IPS-11a (cell line): Measurements from ENCODE around the gene MYLK4.

Experiments used
- H3K4me3 ChIP-seq: one replicate; pipeline ENCODE4 v1.5.1; 2013; ENCODE audit warnings: low read depth, low read length, control low read depth

Gene MYLK4

DNA sequence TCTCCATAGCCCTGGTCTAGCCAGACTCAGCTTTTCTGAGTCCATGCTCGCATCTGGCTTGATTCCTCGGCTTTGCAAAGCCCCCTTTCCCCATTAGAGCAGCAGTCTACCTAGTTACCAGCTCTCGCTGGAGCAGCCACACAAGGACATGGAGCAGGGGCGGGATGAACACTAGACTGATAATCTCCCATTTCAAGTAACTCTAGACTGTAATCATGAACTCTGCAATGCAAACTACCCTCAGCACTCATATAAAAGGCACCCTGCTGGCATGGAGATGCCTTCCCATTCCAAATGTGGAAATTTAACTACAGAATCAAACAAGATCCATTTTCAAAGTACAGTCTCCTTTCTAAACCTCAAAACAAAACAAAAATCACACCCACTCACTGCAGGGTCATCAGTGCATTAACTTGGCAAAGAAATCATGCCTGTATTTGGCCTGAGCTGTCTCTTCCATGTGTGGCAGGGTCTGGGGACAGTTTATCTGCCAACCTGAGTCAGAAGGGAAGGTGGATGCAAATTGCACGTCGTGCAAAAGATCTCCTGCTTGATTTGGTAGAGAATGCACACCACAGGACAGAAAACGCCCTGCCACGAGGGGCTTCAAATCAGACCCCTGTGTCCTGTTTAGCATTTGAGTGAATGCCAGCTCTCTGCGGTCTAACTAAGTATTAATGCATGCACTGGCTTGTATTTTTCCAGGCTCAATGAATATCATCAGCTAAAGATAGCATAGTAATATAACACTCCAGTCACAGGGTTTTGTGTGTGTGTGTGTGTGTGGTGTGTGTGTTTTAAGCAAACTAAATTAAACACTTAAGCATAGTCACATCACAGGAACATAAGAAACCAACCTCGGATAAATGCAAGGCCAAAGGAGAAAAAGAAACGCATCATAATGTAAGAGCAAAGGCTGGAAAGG is 85.3 kb downstream of the MYLK4 start:
- no peak overlapping the region for H3K4me3 ChIP-seq

DNA sequence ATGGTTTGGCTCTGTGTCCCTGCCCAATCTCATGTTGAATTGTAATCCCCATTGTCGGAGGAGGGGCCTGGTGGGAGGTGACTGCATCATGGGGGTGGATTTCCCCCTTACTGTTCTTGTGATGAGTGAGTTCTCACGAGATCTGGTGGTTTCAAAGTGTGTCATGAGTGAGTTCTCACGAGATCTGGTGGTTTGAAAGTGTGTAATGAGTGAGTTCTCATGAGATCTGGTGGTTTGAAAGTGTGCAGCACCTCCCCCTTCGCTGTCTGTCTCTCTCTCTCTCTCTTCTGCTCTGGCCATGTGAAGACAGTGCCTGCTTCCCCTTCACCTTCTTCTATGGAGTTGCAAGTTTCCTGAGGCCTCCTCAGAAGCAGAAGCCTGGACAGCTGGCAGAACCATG is 87.6 kb downstream of the MYLK4 start:
- no peak overlapping the region for H3K4me3 ChIP-seq

DNA sequence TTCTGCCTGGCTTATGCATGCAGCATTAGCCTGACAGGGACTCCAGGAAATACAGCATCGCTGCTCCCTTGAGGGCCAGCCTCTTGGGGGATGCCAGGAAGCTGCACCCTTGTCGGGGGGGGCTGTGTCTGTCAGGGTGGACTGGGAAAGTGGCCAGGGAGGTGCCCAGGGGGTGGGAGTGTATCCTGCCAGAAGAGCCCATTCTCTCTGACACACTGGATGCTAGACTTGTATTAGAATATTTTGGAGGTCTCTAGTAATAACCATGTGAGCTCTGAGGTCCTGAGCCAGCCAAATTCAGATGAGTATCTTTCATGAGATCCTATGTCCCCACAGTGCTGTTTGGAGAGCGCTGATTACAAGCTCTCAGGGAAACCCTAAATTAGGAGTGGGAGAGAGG is 89.1 kb downstream of the MYLK4 start:
- H3K4me3 ChIP-seq, result no peak overlapping the region

DNA sequence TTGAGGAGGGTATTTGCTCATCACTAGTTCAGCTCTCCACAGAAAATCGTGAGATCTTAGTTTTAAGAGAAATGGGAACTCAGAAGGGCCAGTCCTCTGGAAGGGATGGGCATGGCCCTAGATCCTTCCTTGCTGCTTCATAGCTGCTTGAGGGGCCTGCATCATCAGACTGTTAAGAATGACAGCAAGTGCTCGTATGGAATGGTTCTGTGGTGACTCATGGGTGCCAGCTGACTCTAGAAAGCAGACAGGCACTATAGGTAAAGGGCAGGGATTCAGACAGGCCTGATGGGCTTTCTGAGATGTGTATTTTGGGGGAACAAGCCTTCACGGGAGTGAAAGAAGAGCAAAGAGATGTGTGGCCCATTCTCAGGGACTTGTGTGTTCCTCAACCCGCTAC is 90.8 kb downstream of the MYLK4 start:
- no peak overlapping the region for H3K4me3 ChIP-seq

DNA sequence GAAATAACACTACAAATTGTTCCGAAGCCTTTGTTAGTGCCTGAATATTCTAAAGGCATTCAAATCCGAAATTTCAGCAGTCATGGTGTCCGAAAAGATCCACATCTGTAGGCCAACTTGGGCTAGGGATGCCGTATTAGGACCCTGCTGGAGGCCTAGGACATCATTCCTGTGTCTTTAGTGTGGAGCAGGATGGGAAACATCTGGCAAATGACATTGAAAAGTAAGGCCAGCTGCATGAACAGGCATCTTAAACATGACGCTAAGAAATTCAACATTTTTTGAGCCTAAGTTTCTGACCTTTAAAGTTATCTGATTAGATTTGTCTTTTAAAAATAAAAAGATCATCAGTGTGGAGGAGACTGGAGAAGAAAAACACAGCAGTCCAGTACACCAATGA is 91.3 kb downstream of the MYLK4 start:
- no peak overlapping the region for H3K4me3 ChIP-seq

DNA sequence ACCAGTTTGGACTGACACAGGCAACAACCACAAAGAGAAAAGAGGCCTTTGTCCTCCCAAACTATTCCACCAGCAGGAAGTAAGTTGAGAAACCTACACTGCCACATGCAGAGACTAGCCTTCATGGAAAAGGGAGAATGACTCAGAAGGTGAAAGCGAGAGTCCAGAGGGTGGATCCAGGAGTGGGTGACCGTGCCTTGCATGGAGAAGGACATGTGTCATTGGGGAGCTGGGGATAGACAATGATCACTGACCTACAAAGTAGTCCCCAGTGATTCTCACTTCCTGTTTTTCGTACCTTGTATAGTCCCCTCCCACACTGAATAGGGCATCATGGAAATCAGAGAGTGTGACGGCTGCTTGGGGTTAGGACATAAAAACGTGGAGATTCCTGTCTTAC is 91.9 kb downstream of the MYLK4 start:
- H3K4me3 ChIP-seq, result no peak overlapping the region

DNA sequence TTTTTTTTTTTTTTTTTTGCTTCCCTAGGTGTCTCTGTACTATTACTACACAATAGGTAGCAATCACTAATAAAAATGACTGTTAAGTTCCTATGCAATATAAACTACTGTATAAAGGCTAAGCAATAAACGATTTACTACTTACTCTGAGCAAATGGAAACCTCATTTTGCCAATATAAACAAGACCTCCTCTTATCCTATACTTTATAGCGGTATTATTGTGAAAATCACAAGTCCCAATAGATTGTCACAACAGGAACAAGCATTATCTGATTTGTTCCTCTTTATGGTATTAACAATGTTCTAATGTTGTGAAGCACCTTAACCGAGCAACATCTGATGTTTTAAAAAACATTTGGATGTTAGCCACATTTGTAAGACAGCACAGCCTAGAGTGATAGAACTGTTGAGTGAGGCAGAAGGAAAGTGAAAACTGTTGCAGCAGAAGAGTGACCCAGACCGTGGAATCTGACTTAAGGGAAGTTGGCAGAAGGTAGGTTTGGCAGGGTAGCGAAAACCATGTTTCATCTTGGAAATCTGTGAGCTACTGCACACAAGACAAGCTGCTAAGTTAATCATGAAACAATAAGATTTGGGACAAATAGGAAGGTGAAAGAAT is 94.2 kb downstream of the MYLK4 start:
- H3K4me3 ChIP-seq, result no peak overlapping the region

DNA sequence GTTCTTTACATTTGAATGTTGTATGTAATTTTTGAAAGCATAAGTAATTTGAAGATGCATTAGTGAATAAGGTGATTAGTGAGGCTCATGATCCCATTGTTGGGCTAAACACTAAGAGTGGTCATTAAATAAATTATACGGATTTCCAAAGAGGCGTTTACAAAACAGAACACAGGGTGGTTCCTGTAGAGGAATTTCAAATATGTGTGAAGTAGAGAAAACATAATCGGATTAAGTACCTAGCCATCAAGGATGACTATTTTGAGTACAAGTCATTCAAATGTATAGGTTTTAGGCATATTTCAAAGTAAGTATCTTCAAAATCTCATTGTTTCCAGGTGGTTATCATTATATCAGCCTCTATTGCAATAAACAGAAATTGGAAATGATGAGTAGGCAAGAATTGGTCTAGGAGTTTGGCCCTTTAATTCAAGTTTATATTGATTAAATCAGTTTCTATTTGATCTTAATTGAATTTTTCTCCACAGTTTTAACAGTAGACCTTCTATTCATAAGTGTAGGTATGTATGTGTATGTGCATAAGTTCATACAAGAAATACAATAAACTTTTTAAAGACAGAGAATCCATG is 94.8 kb downstream of the MYLK4 start:
- H3K4me3 ChIP-seq, result no peak overlapping the region

DNA sequence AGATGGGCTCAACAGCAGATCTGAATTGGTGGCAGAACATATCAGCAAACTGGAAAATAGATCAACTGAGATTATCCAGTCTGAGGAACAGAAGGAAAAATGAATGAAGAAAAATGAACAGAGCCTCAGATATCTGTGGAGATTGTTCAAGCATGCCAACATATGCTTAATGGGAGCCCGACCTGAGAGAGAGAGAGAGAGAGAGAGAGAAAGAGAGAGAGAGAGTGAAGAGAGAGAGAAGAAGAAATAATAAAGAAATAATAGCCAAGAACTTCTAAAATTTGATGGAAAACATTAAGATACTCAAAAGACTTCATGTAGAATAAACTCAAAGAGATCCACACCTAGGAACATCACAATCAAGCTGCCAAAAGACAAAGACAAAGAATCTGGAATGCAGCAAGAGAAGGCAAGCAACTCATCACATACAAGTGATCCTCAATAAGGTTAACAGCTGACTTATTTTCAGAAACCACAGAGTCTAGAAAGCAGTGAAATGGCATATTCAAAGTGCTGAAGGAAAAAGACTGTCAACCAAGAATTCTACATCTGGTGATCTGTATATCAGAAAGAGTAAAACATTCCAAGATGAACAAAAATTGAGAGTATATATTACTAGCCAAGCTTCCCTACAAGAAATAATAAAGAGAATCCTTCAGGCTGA is 97.2 kb downstream of the MYLK4 start:
- H3K4me3 ChIP-seq, result no peak overlapping the region

DNA sequence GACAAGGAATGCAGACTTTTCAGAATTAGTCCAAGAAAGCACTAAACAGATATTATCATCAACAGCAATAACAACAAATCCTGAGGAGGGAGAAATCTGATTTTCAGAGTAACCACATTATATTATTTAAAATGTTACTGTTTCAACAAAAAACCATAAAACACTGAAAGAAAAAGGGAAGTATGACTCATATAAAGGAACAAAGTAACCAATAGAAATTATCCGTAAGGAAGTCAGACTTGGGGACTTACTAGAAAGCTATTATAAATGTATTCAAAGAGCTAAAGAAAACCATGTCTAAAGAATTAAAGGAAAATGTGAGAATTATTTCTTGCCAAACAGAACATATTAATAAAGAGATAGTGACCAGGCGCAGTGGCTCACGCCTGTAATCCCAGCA is 98.1 kb downstream of the MYLK4 start:
- H3K4me3 ChIP-seq, result no peak overlapping the region

DNA sequence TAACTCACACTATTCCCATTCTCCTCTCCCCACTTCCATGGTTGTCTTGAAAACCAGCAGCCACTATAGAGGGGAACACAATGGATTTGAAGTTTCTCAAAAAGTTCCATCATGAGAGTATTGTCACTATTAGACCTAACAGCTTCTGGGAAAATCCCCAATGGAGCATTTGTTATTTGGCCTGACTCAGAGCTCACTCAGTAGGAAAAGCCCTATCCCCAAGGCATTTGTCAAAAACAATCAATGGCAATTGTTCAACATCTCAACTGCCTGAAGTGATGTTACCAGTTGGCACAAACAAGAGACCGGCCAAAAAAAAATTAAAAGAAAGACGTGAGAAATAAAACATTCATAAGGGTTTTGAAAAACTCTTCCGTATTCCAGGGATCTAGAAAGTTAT is 98.8 kb downstream of the MYLK4 start:
- H3K4me3 ChIP-seq, result no peak overlapping the region

DNA sequence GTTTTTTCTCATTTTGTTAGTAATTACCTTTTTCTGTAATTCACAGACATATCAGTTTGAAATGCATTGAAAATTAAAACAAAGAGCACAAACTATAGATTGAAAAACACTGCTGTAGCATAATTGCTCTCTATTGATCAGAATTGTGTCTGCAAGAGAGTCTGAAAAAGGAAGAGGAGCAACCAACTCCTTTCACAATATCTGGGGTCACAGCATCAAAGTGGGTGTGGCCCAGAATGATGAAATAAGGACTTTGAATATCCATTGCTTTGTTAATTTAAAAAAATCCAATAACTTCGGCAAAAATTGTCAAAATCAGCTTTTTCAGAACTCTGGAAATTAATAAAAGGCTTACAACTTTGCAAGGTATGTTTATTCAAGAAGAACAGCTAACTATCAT is 99.2 kb downstream of the MYLK4 start:
- no peak overlapping the region for H3K4me3 ChIP-seq

DNA sequence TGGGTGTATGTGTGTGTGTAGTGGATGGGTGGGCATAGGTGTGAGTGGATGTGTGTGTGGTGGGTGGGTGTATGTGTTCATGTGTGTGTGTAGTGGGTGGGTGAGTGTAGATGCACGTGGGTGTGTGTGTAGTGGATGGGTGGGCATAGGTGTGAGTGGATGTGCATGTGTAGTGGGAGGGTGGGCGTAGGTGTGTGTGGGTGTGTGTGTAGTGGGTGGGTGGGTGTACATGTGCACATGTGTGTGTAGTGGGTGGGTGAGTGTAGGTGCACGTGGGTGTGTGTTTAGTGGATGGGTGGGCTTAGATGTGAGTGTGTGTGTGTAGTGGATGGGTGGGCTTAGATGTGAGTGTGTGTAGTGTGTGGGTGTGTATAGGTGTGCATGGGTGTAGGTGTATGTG is 104.4 kb downstream of the MYLK4 start:
- H3K4me3 ChIP-seq, result no peak overlapping the region

DNA sequence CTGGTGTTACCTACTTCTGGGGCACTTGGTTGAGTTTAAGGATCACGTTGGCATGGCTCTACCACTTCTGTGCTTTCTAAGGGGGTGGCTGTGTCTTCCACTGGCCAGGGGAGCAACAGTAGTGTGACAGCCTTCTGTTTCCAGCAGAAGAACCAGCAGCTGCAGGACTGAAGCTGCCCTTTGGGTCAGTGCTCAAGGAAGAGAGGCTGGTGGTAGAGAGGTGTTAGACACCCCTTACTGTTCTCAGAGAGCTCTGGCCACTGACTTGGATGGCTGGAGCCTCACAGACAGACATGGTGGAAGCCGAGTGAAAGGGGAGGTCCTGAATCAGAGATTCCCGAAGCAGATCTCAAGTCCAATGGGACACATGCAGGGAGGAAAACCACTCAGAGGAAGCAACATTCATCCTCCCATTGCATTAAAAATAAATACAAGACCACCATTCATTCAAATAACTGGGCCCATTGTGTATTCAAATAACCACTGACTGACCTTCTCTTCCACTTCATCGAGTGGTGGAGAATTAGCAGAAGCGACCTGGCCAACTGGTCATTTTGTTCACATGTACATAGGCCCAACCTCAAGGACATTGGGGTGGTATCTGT is 106.7 kb downstream of the MYLK4 start:
- no peak overlapping the region for H3K4me3 ChIP-seq

DNA sequence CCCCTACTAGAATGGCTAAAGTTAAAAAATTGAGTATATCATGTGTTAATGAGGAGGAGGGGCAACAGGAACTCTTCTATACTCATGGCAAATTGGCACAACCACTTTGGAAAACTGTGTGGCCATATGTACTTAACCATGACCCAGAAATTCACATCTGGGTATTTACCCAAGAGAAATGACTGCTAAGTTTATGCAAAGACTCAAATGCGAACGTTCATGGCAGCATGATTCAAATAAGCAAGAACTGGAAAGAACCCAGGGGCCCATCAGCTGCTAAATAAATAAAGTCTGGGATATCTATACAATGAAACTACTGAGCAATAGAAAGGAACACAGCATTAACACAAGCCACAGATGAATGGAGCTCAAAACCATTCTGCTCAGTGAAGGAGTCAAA is 107.6 kb downstream of the MYLK4 start:
- no peak overlapping the region for H3K4me3 ChIP-seq

DNA sequence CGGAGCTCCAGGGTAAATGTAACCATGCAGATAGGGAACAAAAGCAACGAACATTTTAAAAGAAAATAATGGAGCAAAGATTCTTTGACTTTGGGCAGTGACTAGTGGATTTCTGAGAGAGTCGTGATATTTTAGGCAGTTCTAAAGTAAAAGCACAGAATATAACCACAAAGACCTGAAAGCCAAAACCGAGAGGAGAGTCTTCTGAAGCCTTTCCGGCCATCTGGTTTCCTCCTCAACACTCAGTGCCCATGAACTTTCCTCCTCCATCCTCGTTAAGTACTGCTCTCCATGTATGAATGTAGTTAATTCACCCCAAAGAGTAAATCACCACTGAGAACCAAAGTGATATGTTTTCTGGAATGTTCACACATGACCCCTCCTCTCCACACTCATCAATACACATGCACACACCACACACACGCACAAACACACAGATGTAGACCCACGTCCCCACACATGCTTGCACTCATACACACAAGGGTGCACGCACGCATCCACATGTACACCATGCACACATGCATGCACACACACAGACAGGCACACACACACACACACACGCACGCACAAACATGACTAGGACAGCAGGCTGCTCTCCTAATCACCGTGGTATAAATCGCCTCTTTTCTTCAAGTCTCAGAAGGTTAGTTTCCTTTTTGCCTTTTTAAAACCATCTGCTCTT is 109.5 kb downstream of the MYLK4 start:
- no peak overlapping the region for H3K4me3 ChIP-seq

DNA sequence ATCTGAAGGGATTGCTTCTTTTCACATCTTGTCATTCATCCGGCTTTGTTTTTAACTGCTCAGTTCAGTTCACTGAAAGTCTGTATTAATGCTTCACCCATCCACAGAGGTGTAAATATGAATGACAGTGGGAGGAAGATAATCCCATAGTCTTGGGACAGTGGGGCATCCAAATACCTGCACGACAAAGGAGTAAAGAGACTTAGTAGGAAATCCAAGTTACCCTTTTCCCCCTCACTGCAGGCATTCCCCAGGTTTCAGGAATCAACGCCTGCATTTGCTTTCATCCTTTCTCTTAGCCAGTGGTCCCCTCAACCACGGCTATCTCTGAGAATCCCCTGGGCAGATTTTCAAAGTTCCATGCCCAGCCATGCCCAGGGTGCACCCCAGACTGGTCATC is 110.2 kb downstream of the MYLK4 start:
- no peak overlapping the region for H3K4me3 ChIP-seq

DNA sequence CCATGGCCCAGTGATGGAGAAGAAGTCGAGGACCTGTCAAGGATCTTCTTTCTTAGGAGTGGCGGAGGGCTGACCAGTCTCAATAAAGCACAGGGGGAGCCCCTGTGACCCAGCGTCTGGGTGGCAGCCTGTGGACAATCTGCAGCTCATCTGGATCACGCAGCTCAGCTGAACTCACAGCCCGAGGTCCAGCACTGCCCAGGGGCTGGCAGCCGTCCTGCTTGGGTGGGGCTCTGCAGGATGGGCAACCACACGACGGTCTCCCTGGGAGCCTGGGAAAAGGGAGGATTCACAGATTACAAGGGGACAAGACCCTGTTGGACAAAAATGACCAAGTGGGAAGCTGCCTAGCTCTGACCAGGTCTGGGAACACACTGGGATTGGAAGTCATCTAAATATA is 110.8 kb downstream of the MYLK4 start:
- no peak overlapping the region for H3K4me3 ChIP-seq

DNA sequence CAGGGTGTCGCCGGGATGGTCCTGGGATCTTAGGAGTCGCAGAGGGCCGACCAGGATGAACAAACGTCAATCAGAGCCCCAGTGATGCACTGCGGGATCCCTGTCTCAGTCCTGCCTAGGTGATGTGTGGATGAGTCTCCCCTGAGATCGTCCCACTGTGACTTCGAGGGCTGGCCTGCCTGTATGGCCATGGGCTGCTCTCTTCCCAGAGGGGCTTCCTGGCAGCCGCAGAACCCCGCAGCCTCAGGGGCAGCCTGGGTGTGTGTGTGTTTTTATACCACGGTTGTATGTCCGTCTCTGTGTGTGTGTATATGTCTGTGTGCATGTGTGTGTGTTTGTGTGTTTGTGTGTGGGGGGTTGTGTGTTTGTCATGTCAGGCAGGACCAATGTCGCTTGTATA is 111.6 kb downstream of the MYLK4 start:
- no peak overlapping the region for H3K4me3 ChIP-seq

DNA sequence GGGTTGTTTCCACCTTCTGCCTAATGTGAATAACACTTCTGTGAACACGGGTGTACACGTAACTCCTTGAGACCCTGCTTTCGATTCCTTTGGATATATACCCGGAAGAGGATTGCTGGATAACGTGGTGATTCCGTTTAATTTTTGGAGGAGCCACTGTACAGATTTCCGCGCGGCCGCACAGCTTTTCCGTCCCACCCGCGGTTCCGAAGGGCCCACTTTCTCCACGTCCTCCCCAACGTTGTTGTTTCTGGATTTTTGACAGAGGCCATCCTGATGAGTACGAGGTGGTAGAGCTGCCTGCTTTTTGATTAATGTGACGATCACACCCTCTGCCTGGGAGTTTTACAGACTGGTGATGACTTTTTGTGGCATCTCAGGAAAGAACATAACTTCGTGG is 114.0 kb downstream of the MYLK4 start:
- no peak overlapping the region for H3K4me3 ChIP-seq

DNA sequence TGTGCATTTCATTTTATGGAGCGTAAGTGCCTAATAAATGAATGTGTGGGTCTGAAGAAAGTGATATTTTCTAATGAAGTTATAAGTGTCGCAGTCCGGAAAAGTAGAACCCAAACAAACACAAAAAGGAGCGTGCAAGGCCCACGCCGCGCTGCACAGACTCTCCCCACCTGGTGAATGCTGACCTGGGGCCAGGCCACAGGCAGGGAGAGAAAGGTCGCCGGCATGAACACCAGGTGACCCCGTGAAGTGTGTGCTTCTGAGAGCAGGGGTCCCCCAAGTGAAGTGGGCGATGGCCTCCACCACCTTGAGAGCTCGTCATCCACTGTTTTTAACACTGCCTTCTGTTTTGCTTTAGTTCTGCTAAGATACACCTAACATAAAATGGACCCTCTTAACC is 114.8 kb downstream of the MYLK4 start:
- H3K4me3 ChIP-seq, result no peak overlapping the region
